GM12878 (cell line): ENCODE results near the gene USP34.

Source experiments
- CTCF ChIP-seq, 3 experiments: IDR thresholded peaks in 2 of 3; conservative IDR thresholded peaks in 1 of 3; 2 replicates each; pipeline ENCODE4 v1.5.1; 2011; ENCODE audit warnings: low read depth in 3 of 3, low read length in 3 of 3, mild to moderate bottlenecking in 3 of 3, control low read depth in 2 of 3, moderate library complexity in 2 of 3, inconsistent platforms in 1 of 3, mixed read lengths in 1 of 3; ENCODE audit not compliant: control insufficient read depth in 2 of 3, insufficient read depth in 1 of 3; ENCODE audit errors: extremely low read depth in 1 of 3
- CUX1 ChIP-seq: IDR thresholded peaks from 2 replicates; pipeline ENCODE4 v1.6.1; 2012; ENCODE audit warnings: improper control_type of control experiment, low read depth, low read length; ENCODE audit not compliant: insufficient replicate concordance
- EZH2 ChIP-seq: IDR thresholded peaks from 2 replicates; pipeline ENCODE4 v1.6.1; 2012; ENCODE audit warnings: low read depth, mild to moderate bottlenecking, control low read depth, inconsistent platforms, low read length, borderline replicate concordance; ENCODE audit not compliant: control insufficient read depth
- HDAC6 ChIP-seq: fragments of 200-600 bp; sonication (generic); IDR thresholded peaks from one replicate; pipeline ENCODE4 v1.8.0; 2017; ENCODE audit warnings: antibody characterized with exemption; ENCODE audit not compliant: unreplicated experiment
- SIN3A ChIP-seq: IDR thresholded peaks from 2 replicates; pipeline ENCODE4 v1.6.1; 2012; ENCODE audit warnings: low read depth, low read length, improper control_type of control experiment
- TAF1 ChIP-seq: IDR thresholded peaks from 2 replicates; pipeline ENCODE4 v1.6.1; 2011; ENCODE audit warnings: mild to moderate bottlenecking, low read depth, low read length, borderline replicate concordance

GRCh38 chr2:61378281-61378680 is 92.6 kb downstream of the USP34 start:
- TF ChIP-seq CUX1: no peak
- TF ChIP-seq TAF1: no peak
- no peak for TF ChIP-seq SIN3A
- no peak for TF ChIP-seq CTCF (IDR thresholded peaks at IDR 0.05 in 2 of 3, conservative IDR thresholded peaks at IDR 0.05 in 1 of 3; ENCODE audit: control insufficient read depth in 2 of 3, extremely low read depth in 1 of 3, insufficient read depth in 1 of 3, low read depth in 3 of 3, low read length in 3 of 3)
- TF ChIP-seq HDAC6: no peak
- no peak for TF ChIP-seq EZH2
